HPDE6-E6E7 (cell line): ENCODE measurements around the gene STX16.
"Not testable (repeated sequence)": the region's sequence is repeated elsewhere in the genome, so short reads cannot be mapped to it uniquely, and the experiment has no call there.

ENCODE experiments used
- DNase-seq: peaks from one replicate; pipeline ENCODE4 v3.0.0; 2011; ENCODE audit warnings: missing footprints; ENCODE audit errors: extremely low spot score

Gene STX16

GRCh38 chr20:58636396-58636982, 14.6 kb upstream of the STX16 start:
- no peak for DNase-seq

- no peak for DNase-seq
Measured at GRCh38 chr20:58636983-58637421, 14.1 kb upstream of the STX16 start.

DNA sequence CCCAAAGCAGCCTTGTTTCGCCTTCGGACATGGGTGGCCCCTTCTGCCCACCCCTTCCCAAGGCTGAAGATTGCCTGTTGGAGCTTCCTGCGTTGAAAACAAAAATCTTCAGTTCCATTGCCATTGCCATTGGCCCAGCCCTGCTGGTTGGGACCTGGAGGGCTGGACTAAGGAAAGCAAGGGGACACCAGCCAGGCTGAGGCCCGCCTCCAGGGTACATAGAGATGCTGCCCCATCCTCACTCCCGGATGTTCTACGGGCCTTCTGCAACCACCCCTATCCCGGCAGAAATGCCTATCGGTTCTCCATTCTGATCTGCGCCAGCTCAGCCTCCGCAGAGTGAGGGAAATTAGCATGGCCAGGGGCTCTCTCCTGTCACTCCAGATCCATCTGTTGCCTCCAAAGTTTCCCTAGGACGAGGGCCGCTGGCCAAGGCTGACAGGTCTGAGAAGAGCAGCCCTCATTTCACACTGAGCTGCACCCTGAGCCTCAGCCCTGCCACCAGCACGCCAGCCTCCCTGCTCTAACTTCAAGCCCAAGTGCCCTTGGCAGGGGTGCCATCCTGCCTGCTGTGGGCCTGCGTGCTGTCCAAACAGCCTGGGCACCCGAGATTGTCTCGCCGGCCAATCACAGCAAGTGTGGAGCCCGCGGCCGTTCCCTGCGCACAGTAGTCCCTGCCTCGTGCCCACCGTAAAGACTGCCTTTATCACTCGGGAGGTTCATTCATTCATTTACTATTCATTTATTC, 13.4 kb upstream of the STX16 start:
- DNase-seq = no peak

DNA sequence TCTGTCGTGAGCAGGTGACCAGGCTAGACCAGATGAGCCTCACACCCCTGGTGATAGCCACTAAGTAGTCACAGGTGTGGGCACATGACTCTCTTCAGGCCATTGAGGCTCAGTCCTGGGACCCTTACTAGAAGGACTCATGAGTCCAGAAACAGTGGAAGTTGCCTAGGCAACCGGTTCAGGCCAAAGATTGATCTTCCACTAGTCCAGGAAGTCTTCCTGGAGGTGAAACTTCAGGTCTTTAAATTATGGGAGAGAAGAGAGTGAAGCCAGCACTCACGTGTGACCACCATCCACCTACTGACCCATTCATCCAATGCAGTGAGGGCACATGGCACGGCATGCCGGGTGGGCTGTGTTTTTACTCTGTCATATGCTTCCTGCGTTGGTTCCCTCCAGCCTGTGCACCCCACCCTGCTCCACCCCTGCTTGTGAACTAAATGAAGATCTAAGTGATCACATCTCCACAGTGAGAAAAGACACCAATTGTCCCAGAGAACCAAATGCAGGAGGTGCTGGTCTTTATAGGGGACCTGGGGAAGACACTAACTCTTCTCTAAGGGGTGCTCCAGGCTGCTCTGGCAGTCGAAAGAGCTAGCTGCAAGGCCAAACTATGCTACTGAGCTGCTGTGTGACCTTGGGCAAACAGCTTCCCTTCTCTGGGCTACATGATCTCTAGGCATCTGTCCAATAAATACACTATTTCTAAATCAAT, 12.5 kb upstream of the STX16 start:
- no peak for DNase-seq

- DNase-seq = no peak
Measured at GRCh38 chr20:58639182-58640146, 11.6 kb upstream of the STX16 start.

DNA sequence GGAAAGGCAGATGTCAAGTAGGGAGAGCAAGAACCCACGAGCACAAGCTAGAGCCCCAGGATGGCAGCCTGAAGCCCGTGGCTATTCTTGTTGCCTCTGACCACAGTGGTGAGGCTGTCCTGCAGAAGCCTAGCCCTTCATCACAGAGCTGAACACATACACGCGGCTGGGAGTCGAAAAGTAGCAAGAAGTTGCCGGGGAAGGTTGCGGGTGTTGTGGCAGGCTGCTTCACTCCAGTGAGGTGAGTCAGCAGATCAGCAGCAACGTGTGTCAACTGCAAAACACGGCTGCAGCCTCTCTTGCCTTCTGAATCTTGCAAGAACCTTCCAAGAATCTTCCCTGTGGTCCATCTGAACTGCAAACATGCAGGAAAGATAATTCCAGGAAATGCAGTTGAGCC, 10.6 kb upstream of the STX16 start:
- no peak for DNase-seq

DNA sequence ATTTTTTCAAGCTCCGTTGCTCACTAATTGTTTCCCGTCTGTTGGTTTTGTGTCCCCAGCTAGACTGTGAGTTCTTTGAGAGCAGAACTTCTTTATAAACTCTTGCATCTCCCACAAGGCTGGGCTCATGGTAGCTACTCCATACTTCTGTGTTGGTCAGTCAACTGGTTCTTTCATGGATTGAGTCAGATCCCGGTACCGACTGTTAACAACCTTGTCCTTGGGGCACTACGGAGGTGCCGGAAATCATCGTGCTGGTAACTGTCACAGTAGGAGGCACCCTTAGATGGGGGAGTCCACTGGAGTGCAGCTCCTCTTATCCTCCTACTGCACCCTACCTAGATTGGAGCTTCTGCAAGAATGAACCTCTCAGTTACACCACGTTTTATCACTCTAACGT, 8.6 kb upstream of the STX16 start:
- DNase-seq = no peak

GRCh38 chr20:58642896-58643295, 8.2 kb upstream of the STX16 start:
- not testable (repeated sequence) for DNase-seq

GRCh38 chr20:58645412-58645968, 5.6 kb upstream of the STX16 start:
- DNase-seq = peak; percentile 69

GRCh38 chr20:58646257-58646656, 4.8 kb upstream of the STX16 start:
- no peak for DNase-seq

DNA sequence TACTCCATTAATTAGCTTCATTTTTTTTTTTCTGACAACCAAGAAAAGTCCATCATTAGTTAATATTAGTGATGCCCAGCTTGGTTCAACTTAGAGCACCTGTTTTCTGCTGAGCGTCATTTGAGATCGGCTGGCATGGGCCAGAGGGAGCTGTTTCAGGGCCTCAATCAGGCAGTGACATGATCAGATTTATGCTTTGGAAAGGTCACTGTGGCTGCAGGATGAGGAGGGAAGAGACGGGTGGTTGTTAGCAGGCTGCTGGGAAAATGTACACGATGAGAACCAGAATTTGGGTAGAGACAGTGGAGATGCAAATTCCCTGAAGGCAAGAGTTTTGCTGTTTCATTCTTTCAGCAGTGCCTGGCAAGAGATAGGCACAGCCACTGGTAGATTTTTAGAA, 4.4 kb upstream of the STX16 start:
- no peak for DNase-seq

DNA sequence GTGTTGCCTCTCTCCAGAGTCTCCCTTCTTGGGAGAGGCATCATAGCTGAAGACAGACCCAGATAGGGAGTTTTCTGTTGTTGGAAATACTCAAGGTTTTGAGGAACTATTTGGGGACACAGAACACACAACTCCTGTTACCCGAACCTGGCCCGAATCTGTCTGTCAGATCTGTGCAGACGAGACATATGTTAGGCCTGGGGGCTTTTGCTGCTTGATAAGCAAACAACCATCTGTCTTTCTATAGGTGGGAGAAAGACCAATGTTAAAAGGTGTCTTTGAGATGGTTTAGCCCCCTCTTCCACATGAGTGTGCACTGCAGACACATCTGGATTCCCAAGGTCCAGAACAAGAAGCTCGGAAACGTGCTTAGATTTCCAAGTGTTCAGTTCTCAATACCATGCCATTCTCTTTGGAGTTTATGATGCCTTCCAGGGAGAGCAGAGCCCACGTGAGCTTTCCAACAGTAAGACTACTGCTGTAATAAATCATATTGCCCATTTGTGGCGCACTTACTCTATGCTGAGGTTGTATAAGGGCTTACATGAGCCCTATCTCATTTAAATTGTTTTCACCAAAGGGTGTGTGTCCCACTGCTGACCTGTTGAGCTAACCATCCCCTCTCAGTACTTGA, 3.8 kb upstream of the STX16 start:
- no peak for DNase-seq

DNA sequence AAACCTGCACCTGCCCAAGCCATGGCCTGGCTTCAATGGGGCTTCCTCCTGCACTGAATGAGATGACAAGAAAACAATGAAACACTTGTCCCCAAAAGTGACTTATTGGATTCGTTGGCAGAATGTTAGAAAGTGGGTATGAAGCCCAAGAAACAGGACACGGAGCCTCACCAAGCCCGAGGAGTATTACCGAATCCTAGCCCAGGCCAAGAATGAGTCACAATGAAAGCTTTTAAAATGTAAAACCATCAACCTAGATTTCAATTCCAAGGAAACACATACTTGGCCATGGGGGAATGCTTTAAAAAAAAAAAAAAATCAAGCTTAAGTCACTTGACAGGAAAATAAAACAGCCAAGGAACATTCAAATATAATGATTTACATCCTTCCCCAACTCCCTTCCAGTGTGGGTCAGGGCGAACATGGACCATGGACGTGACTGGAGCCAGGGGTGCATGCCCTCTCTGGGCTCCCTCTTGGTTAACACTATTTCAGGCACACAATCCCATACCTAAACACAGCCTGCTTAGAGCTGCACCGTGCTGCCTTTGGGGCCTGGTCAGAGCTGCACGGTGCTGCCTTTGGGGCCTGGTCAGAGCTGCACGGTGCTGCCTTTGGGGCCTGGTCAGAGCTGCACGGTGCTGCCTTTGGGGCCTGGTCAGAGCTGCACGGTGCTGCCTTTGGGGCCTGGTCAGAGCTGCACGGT, 3.1 kb upstream of the STX16 start:
- DNase-seq = no peak

DNA sequence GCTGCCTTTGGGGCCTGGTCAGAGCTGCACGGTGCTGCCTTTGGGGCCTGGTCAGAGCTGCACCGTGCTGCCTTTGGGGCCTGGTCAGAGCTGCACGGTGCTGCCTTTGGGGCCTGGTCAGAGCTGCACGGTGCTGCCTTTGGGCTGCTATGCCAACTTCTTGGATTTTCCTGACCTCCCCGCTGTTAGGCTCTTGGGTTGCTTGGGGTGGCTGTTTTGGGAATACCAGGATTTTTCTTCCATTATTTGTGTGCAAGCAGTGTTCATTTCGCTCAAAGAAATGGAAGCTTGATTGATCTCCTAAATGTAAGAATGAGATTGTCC, 2.6 kb upstream of the STX16 start:
- not testable (repeated sequence) for DNase-seq

DNA sequence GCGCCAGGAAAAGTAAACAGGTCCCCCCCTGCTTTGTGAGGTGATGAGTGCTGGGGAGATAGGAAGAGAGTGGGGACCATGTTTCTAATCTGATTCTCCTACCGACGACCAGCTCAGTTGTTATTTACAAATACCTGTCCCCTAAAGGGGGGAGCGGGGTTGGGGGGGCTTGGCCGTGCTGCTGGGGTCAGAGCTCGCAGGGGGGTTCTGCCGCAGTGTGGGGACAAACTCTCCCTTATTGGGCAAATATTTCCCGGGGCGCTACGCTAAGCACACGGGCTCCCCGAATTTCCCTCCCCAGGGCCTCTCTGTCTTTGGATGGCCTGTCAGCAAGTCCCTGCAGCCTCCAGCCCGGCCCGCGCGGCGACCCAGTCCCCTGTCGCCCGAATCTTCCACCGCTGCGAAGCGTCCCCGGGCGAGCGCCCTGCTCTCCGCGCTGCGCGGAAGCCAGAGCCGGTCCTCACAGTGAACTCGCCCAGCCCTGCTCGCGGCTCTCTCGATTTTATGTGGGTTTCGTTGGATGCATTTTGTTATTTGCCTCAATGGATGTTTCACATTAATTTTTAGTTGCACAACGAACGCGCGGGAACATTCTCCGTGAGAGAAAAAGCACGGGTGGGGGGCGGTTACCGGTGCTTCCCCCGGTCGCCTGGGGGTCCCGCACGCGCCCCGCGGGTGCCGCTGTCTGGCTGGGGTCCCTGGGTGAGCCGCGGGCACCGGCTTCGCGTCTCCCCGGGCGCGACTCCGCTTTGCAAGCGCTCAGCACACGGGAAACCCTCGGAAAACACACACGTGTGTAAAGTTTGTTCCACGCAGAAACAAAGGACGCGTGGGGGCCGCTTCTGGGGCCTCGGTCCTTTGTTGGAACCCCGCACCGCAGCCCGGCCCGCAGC, 1.5 kb upstream of the STX16 start:
- no peak for DNase-seq

DNA sequence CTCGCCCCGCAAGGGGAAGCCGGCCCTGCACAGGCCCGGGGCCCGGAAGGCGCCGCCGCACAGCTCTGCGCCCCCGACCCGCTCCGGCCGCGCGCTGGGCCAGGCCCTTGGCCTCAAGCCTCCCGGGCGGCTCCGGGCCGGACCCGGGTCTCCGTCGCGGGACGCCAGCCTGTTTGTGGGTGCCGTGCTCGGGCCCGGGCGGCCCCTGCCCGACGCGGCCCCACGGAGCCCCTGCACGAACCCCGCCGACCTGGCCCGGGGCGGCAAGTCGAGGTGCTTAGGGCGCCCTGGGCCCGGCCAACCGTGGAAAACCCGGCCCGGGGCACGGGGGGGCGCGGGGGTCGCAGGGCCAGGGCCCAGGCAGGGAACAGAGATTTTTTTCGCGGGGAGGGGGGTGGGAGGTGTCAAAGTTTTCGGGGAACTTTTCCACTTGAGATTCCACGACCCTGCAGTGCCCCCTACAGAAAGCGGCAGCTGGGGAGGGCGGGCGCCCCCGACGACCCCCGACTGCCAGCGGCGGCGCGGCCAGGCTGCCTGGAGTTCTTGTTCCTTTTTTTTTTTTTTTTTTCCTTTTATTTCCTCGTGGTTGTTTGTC, 805 bp upstream of the STX16 start:
- no peak for DNase-seq

GRCh38 chr20:58651559-58651945, 469 bp downstream of the STX16 start:
- DNase-seq = no peak

- peak; percentile 97 for DNase-seq
Measured at GRCh38 chr20:58651946-58652605, 993 bp downstream of the STX16 start.
